ENCODE measurements around the gene TSPAN15. TPM values are rescaled to one million over a fixed set of nuclear protein-coding genes. Genes with fewer than 3 reads are reported as not detected.

The TSPAN15 gene
- total and polyA plus RNA-seq, 2 experiments from 2014 or later = 6.6 to 10.1 TPM

GRCh38 chr10:69453795-69454194, 2.5 kb downstream of the TSPAN15 start:
- Histone ChIP-seq H3K9me2 (ENCODE audit: insufficient read depth) (no peaks in the 10 kb centered on the region), H3K4me3 (no peak overlapping the region), H2AFZ (no peak overlapping the region), H3K27me3 (ENCODE audit: insufficient read depth) (peaks cover 38% of the 10 kb centered on the region), H3K27ac (ENCODE audit: low read depth) (no peak overlapping the region), H3F3A (replicated peaks; ENCODE audit: low read depth) (no peaks in the 10 kb centered on the region), H3K4me2 (no peak overlapping the region), H3K79me2 (replicated peaks; ENCODE audit: insufficient read depth) (no peaks in the 10 kb centered on the region), H4K20me1 (replicated peaks; ENCODE audit: insufficient read depth) (peaks cover 10% of the 10 kb centered on the region; the same call in 1 of the 2 replicates), H3K4me1 (ENCODE audit: insufficient read depth) (peaks cover 13% of the 10 kb centered on the region), H3K36me3 (ENCODE audit: insufficient read depth) (no peaks in the 10 kb centered on the region)
- Mint-ChIP-seq H3K4me1 (peaks cover 19% of the 10 kb centered on the region), H3K27ac (no peak overlapping the region), H3K27me3 (ENCODE audit: insufficient read depth, low read depth, poor library complexity) (peaks cover 23% of the 10 kb centered on the region), H3K4me3 (no peak overlapping the region), H3K9me3 (no peaks in the 10 kb centered on the region), H3K36me3 (ENCODE audit: low read depth) (no peaks in the 10 kb centered on the region; the same call in 2 of the 3 replicates)
- TF ChIP-seq EZH2 (IDR thresholded peaks at IDR 0.05; ENCODE audit: low read depth, unreplicated experiment) (no peak), NANOG (IDR thresholded peaks at IDR 0.05; ENCODE audit: borderline replicate concordance) (no peak), STAT1 (IDR thresholded peaks at IDR 0.05; ENCODE audit: unreplicated experiment) (no peak), EZH2phosphoT487 (IDR thresholded peaks at IDR 0.05; ENCODE audit: unreplicated experiment) (no peak), POLR2AphosphoS5 (IDR thresholded peaks at IDR 0.05; ENCODE audit: low read depth) (no peak), ZNF462 (CRISPR knock-in tag; IDR thresholded peaks at IDR 0.05) (no peak), ETS1 (IDR thresholded peaks at IDR 0.05) (no peak)
- ATAC-seq (no peak), DNase-seq (ENCODE audit: low spot score) (no peak)

All from GM23338 (cell line).